Breast epithelium (tissue), 4 donors: Measurements from ENCODE around the gene KCNN4. TPM values are rescaled to one million over a fixed set of nuclear protein-coding genes. Genes with fewer than 3 reads are reported as not detected.

Experiments used
- DNase-seq, 2 donors: peaks; one replicate each; pipeline ENCODE4 v3.0.0-alpha.2; 2019; ENCODE audit warnings: low spot score in 2 of 2
- H3K27ac ChIP-seq, 2 donors: fragments of 200-600 bp; sonication (generic) in 1 of 2; one replicate each; pipeline ENCODE4 v1.5.1; 2016 to 2019; ENCODE audit warnings: mild to moderate bottlenecking in 1 of 2
- H3K27me3 ChIP-seq, 2 donors: fragments of 200-600 bp; sonication (generic) in 1 of 2; one replicate each; pipeline versions ENCODE4 v1.5.1 to v1.6.0; 2017 to 2019; ENCODE audit warnings: control low read depth in 1 of 2, mild to moderate bottlenecking in 1 of 2
- H3K36me3 ChIP-seq: fragments of 200-600 bp; one replicate; pipeline ENCODE4 v1.5.1; 2019
- H3K4me1 ChIP-seq, 2 donors: fragments of 200-600 bp; sonication (generic); one replicate each; pipeline ENCODE4 v1.5.1; 2016 to 2019; ENCODE audit warnings: control low read depth in 1 of 2
- H3K4me3 ChIP-seq, 3 donors: fragments of 200-600 bp; sonication (generic); 1 replicate in 2 of 3; 2 replicates in 1 of 3; pipeline ENCODE4 v1.5.1; 2016 to 2019; ENCODE audit warnings: mild to moderate bottlenecking in 3 of 3, moderate library complexity in 2 of 3
- H3K9me3 ChIP-seq, 2 donors: fragments of 200-600 bp; sonication (generic) in 1 of 2; one replicate each; pipeline ENCODE4 v1.5.1; 2016 to 2019; ENCODE audit warnings: control low read depth in 1 of 2
- CTCF ChIP-seq, 3 donors: fragments of 450-650 bp; IDR thresholded peaks; one replicate each; pipeline ENCODE4 v1.5.1; 2016 to 2017; ENCODE audit warnings: antibody characterized with exemption in 3 of 3, mild to moderate bottlenecking in 3 of 3, moderate library complexity in 3 of 3
- POLR2A ChIP-seq: fragments of 450-650 bp; IDR thresholded peaks from one replicate; pipeline ENCODE4 v1.6.1; 2016; ENCODE audit warnings: antibody characterized with exemption, mild to moderate bottlenecking, moderate library complexity
- POLR2AphosphoS5 ChIP-seq, 3 donors: sonication (generic); formaldehyde crosslinking; IDR thresholded peaks; one replicate each; pipeline ENCODE4 v1.6.1; 2017; ENCODE audit warnings: antibody characterized with exemption in 3 of 3
- intact Hi-C: fragments of 100-400 bp; cut with DNase I; formaldehyde crosslinking; loops from one replicate; pipeline ENCODE4 v1.15.1; 2023; ENCODE audit warnings: low total_unique reads
- total RNA-seq, 3 donors: library from RNA; depleted of rRNA; stranded (reverse); fragments of >200 nt; gene quantifications; one replicate each; pipeline ENCODE4 v1.1.0, GENCODE V29; 2016

The KCNN4 gene
- total RNA-seq, 3 donors from 2014 or later: 1.9 to 61.9 (median 28.2) TPM

- H3K4me1 ChIP-seq: peaks cover 0 to 5% of the 10 kb centered on the region in 2 donors
- DNase-seq: no peak
- peak in 1 of 3 donors; percentile 16 for TF ChIP-seq CTCF (IDR thresholded peaks at IDR 0.05)
- no peak for TF ChIP-seq POLR2AphosphoS5 (IDR thresholded peaks at IDR 0.05)
- TF ChIP-seq POLR2A: no peak
- peak overlapping the region; percentile 3 to 53 (median 13) for H3K4me3 ChIP-seq
- no peaks in the 10 kb centered on the region for H3K36me3 ChIP-seq
- no peaks in the 10 kb centered on the region for H3K27me3 ChIP-seq
- intact Hi-C loops: no loop called here
- peak overlapping the region in 1 of 2 donors; percentile 5 for H3K27ac ChIP-seq
- no peaks in the 10 kb centered on the region for H3K9me3 ChIP-seq
Observed at GRCh38 chr19:43774103-43774939, 6.5 kb downstream of the KCNN4 start.

- peaks cover 0 to 5% of the 10 kb centered on the region in 2 donors for H3K4me1 ChIP-seq
- no peak for DNase-seq
- H3K9me3 ChIP-seq: no peaks in the 10 kb centered on the region
- no peaks in the 10 kb centered on the region for H3K27me3 ChIP-seq
- TF ChIP-seq CTCF (IDR thresholded peaks at IDR 0.05) (no peak), POLR2A (no peak), POLR2AphosphoS5 (IDR thresholded peaks at IDR 0.05) (no peak)
- intact Hi-C loops: no loop called here
- no peak overlapping the region for H3K27ac ChIP-seq
- H3K36me3 ChIP-seq: no peaks in the 10 kb centered on the region
- H3K4me3 ChIP-seq: no peak overlapping the region
Observed at GRCh38 chr19:43773725-43774102, 7.1 kb downstream of the KCNN4 start.

GRCh38 chr19:43769256-43769655 is 11.5 kb downstream of the KCNN4 start:
- Histone ChIP-seq H3K4me3 (no peak overlapping the region), H3K36me3 (no peaks in the 10 kb centered on the region), H3K9me3 (no peaks in the 10 kb centered on the region), H3K27me3 (no peaks in the 10 kb centered on the region), H3K4me1 (peaks cover 0 to 5% of the 10 kb centered on the region in 2 donors), H3K27ac (peak overlapping the region; percentile 57 to 63)
- TF ChIP-seq POLR2A (no peak), CTCF (IDR thresholded peaks at IDR 0.05) (no peak), POLR2AphosphoS5 (IDR thresholded peaks at IDR 0.05) (no peak)
- no peak for DNase-seq
- intact Hi-C loops: no loop called here

GRCh38 chr19:43768273-43769050 is 12.3 kb downstream of the KCNN4 start:
- Histone ChIP-seq H3K36me3 (no peaks in the 10 kb centered on the region), H3K4me3 (no peak overlapping the region), H3K4me1 (peaks cover 0 to 7% of the 10 kb centered on the region in 2 donors), H3K27me3 (no peaks in the 10 kb centered on the region), H3K9me3 (no peaks in the 10 kb centered on the region), H3K27ac (peak overlapping the region; percentile 78 to 84)
- TF ChIP-seq CTCF (IDR thresholded peaks at IDR 0.05) (no peak), POLR2AphosphoS5 (IDR thresholded peaks at IDR 0.05) (no peak), POLR2A (no peak)
- DNase-seq: no peak
- intact Hi-C loops: no loop called here

- no peaks in the 10 kb centered on the region for H3K36me3 ChIP-seq
- no peaks in the 10 kb centered on the region for H3K9me3 ChIP-seq
- intact Hi-C loops: no loop called here
- H3K27me3 ChIP-seq: no peaks in the 10 kb centered on the region
- H3K4me3 ChIP-seq: no peak overlapping the region
- peaks cover 0 to 9% of the 10 kb centered on the region in 2 donors for H3K4me1 ChIP-seq
- TF ChIP-seq POLR2A: no peak
- TF ChIP-seq CTCF (IDR thresholded peaks at IDR 0.05): no peak
- no peak for TF ChIP-seq POLR2AphosphoS5 (IDR thresholded peaks at IDR 0.05)
- DNase-seq: no peak
- peak overlapping the region; percentile 78 to 84 for H3K27ac ChIP-seq
Observed at GRCh38 chr19:43767818-43768217, 13.0 kb downstream of the KCNN4 start.
